IPS-18a (cell line): Measurements from ENCODE around the gene OR2V1.
"Not testable (repeated sequence)": the region's sequence is repeated elsewhere in the genome, so short reads cannot be mapped to it uniquely, and the experiment has no call there.

ENCODE experiments used
- H3K27ac ChIP-seq: one replicate; pipeline ENCODE4 v1.5.1; 2013; ENCODE audit warnings: low read length
- H3K27me3 ChIP-seq: one replicate; pipeline ENCODE4 v1.6.1; 2013; ENCODE audit warnings: mild to moderate bottlenecking, low read length; ENCODE audit not compliant: control insufficient read depth, insufficient read depth
- H3K36me3 ChIP-seq: one replicate; pipeline ENCODE4 v1.6.1; 2013; ENCODE audit warnings: low read depth, low read length; ENCODE audit not compliant: control insufficient read depth
- H3K4me1 ChIP-seq: one replicate; pipeline ENCODE4 v1.6.1; 2013; ENCODE audit warnings: low read depth, low read length; ENCODE audit not compliant: control insufficient read depth
- H3K4me3 ChIP-seq: one replicate; pipeline ENCODE4 v1.5.1; 2013; ENCODE audit warnings: low read length
- H3K9ac ChIP-seq: one replicate; pipeline ENCODE4 v1.6.1; 2013; ENCODE audit warnings: mild to moderate bottlenecking, low read length, moderate library complexity
- H3K9me3 ChIP-seq: one replicate; pipeline ENCODE4 v1.6.1; 2013; ENCODE audit warnings: low read depth, low read length; ENCODE audit not compliant: control insufficient read depth

OR2V1 gene

GRCh38 chr5:181136361-181136955 is 5.5 kb upstream of the OR2V1 start:
- no peaks in the 10 kb centered on the region for H3K9me3 ChIP-seq
- H3K27me3 ChIP-seq: no peaks in the 10 kb centered on the region
- H3K4me1 ChIP-seq: no peaks in the 10 kb centered on the region
- H3K9ac ChIP-seq: no peak overlapping the region
- no peak overlapping the region for H3K27ac ChIP-seq
- H3K4me3 ChIP-seq: no peak overlapping the region
- no peaks in the 10 kb centered on the region for H3K36me3 ChIP-seq

DNA sequence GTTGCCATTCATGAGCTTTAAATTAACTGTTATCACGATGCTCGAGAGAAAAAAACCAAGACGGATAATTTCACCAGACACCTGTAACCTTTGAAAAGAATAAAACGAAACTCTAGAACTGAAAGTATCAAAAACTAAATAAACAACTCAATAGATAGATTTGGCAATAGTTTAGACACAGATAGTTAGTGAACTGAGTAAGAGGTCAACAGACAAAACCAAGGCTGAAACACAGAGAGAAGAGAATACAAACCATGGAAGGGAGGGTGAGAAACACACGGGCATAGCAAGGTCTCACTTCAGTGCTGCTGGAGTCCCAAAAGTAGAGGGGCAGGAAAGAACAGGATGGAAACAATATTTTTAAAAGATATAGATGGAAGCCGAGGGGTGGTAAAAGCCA is 3.3 kb upstream of the OR2V1 start:
- H3K27ac ChIP-seq: no peak overlapping the region

DNA sequence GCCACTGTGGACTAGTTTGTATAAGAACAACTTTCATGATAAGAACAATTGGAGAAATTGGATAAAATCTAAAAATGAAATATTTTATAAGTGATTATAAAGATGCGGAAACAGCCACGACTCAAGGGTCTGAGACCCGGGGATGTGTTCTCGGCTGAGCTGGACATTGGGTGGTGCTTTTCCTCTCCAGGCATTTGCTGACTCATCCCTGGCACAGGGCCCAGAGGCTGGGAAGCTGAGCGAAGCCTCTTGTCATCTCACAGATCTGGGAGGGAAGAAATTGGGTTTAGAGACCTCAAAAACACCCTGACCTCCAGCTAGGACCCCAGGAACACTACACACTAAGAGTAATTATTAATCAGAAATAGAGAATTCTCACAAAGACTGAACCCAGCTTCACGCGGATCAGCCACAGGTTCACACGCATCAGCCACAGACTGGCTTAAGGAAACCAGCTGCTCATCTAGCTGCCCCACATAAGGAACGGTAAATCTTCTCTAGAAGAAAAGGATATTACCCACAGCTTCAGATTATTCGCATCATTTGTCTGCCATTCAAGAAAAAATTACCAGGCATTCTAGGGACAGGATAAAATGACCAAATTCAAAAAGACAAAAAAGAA is 2.8 kb upstream of the OR2V1 start:
- Histone ChIP-seq H3K9ac (no peak overlapping the region), H3K9me3 (no peaks in the 10 kb centered on the region), H3K27me3 (no peaks in the 10 kb centered on the region), H3K36me3 (no peaks in the 10 kb centered on the region), H3K4me3 (no peak overlapping the region), H3K4me1 (no peaks in the 10 kb centered on the region), H3K27ac (no peak overlapping the region)

More for the DNA sequence above, 3.3 kb upstream of the OR2V1 start:
- Histone ChIP-seq H3K4me3 (no peak overlapping the region), H3K27me3 (no peaks in the 10 kb centered on the region), H3K4me1 (no peaks in the 10 kb centered on the region), H3K9ac (no peak overlapping the region), H3K9me3 (no peaks in the 10 kb centered on the region), H3K36me3 (no peaks in the 10 kb centered on the region)

DNA sequence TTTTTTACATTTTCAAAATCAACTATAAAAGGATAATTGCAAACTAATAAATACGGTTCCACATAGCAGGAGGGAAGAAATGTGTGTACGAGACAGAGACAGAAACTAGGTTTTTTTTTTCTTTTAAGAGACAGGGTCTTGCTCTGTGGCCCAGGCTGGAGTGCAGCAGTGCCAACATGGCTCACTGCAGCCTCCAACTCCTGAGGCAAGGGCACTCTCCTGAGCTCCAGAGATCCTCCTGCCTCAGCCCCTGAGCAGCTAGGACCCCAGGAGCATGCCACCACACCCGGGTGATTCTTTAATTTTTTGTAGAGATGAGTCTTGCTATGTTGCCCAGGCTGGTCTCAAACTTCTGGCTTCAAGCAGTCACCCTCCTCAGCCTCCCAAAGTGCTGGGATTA is 2.1 kb upstream of the OR2V1 start:
- H3K9me3 ChIP-seq: no peaks in the 10 kb centered on the region
- H3K4me3 ChIP-seq: no peak overlapping the region
- no peaks in the 10 kb centered on the region for H3K27me3 ChIP-seq
- H3K36me3 ChIP-seq: no peaks in the 10 kb centered on the region
- no peaks in the 10 kb centered on the region for H3K4me1 ChIP-seq
- no peak overlapping the region for H3K27ac ChIP-seq
- no peak overlapping the region for H3K9ac ChIP-seq

DNA sequence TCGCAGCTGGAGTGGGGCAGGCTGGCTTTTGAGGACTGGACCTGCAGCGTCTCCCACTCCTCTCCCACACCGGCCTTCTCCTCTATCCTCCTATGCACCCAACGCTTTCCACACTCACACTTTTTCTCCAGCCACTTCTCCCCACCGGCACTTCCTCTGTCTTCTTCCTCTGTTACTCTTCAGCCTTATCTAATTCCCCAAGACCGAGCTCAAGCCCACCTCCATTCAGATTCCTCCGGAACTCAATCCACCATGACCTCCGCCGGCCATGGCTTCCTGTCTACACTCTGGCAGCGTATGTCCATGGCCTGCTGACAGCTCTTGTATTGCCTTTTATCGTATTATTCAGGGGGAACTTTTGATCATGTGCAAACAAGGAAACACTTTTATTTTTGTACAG is 545 bp upstream of the OR2V1 start:
- Histone ChIP-seq H3K4me3 (no peak overlapping the region), H3K36me3 (no peaks in the 10 kb centered on the region), H3K27me3 (no peaks in the 10 kb centered on the region), H3K9me3 (no peaks in the 10 kb centered on the region), H3K4me1 (no peaks in the 10 kb centered on the region), H3K27ac (no peak overlapping the region), H3K9ac (no peak overlapping the region)

DNA sequence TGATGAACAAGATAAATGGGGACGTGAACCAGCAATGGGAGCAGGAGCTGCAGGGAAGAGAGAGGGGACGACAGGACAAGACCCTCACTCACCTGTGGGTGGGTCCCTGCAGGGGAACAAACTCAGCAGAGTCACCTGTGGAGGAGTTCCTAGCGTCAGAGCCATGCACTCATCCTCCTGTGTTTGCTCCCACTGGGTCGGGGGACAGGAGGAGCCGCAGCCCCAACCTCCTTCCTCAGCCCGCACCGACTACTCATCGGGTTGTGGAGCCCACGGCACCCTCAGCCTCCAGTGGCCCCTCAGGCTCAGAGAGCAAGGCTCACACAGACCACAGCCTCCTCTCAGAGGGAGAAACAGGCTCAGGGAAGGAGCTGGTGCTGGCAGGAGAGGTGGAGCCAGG is 888 bp downstream of the OR2V1 start:
- H3K27me3 ChIP-seq, H3K9me3 ChIP-seq, H3K9ac ChIP-seq, H3K4me3 ChIP-seq, H3K4me1 ChIP-seq, H3K36me3 ChIP-seq, H3K27ac ChIP-seq: not testable (repeated sequence)

GRCh38 chr5:181129601-181130000 is 1.4 kb downstream of the OR2V1 start:
- no peak overlapping the region for H3K9ac ChIP-seq
- no peaks in the 10 kb centered on the region for H3K4me1 ChIP-seq
- no peaks in the 10 kb centered on the region for H3K27me3 ChIP-seq
- no peaks in the 10 kb centered on the region for H3K36me3 ChIP-seq
- no peak overlapping the region for H3K27ac ChIP-seq
- no peak overlapping the region for H3K4me3 ChIP-seq
- no peaks in the 10 kb centered on the region for H3K9me3 ChIP-seq

DNA sequence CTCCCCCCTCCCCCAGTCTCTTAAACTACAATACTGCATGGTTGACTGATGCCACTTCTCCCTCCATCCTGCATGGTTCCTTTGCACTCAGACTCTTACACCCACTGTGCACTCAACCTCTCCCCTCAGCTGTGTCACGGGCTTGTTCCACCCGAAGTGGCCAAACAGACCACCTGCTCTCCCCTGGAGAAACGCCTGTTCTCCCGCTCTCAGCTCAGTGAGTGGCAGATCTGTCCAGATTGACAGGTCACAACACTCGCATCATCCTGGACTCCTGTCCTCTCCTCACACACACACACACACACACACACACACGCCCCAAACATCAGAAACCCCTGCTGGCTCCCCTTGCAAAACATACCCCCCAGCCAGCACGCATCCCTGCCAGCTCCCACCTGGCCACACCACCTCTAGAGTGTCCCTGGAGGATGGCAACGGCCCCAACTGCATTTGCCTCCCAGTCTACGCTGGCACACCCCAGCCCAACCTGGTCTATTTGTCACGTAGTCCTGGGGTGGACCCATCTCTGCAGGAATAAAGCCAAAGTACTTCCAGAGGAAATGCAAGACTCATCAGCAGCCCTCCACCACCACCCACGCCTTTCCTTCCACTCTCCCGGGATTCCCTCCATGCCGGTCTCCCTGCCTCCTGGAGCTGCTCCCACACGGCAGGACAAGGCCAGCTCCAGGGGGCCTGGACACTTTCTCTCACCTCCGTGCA is 2.9 kb downstream of the OR2V1 start:
- no peak overlapping the region for H3K27ac ChIP-seq
- no peaks in the 10 kb centered on the region for H3K4me1 ChIP-seq
- H3K9me3 ChIP-seq: no peaks in the 10 kb centered on the region
- no peak overlapping the region for H3K4me3 ChIP-seq
- H3K9ac ChIP-seq: no peak overlapping the region
- no peaks in the 10 kb centered on the region for H3K27me3 ChIP-seq
- no peaks in the 10 kb centered on the region for H3K36me3 ChIP-seq

GRCh38 chr5:181127456-181127855 is 3.5 kb downstream of the OR2V1 start:
- no peaks in the 10 kb centered on the region for H3K9me3 ChIP-seq
- no peaks in the 10 kb centered on the region for H3K27me3 ChIP-seq
- H3K9ac ChIP-seq: no peak overlapping the region
- no peak overlapping the region for H3K27ac ChIP-seq
- no peaks in the 10 kb centered on the region for H3K36me3 ChIP-seq
- H3K4me1 ChIP-seq: no peaks in the 10 kb centered on the region
- no peak overlapping the region for H3K4me3 ChIP-seq

DNA sequence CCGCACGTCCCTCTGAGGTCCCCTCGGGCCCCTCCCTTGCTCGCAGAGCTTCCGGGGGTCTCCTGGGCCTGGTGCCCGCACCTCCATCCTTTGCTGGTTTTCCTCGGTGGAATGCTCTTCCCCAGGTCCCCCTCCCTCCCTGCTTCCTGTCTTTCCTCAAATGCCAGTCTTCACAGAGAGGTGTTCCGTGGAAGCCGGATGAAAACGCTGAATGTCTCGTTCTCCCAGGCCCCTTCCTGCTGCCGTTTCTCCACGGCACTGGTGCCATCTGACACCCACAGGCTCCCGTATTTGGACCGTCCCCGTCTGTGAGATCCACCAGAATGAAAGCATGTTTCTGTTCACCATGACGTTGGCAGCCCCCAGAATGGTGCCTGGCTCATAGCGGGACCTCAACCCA is 4.1 kb downstream of the OR2V1 start:
- Histone ChIP-seq H3K9me3 (no peaks in the 10 kb centered on the region), H3K4me3 (no peak overlapping the region), H3K9ac (no peak overlapping the region), H3K27me3 (no peaks in the 10 kb centered on the region), H3K4me1 (no peaks in the 10 kb centered on the region), H3K27ac (no peak overlapping the region), H3K36me3 (no peaks in the 10 kb centered on the region)

- H3K27ac ChIP-seq: no peak overlapping the region
- no peaks in the 10 kb centered on the region for H3K4me1 ChIP-seq
- H3K36me3 ChIP-seq: no peaks in the 10 kb centered on the region
- H3K9ac ChIP-seq: no peak overlapping the region
- no peaks in the 10 kb centered on the region for H3K9me3 ChIP-seq
- no peak overlapping the region for H3K4me3 ChIP-seq
- H3K27me3 ChIP-seq: no peaks in the 10 kb centered on the region
Measured at GRCh38 chr5:181124526-181124925, 6.4 kb downstream of the OR2V1 start.
